C4-2B (cell line): ENCODE data around the gene MTF2.
"Not testable (repeated sequence)": the region's sequence is repeated elsewhere in the genome, so short reads cannot be mapped to it uniquely, and the experiment has no call there.

Source experiments
- H3K27ac ChIP-seq: fragments of 450-650 bp; 2 replicates; pipeline ENCODE4 v1.5.1; 2017
- ZFX ChIP-seq: fragments of 450-650 bp; IDR thresholded peaks from 2 replicates; pipeline ENCODE4 v1.6.1; 2017
- TF ChIP-seq, protein P1 (sequence below): fragments of 450-650 bp; conservative IDR thresholded peaks from 2 replicates; pipeline ENCODE4 v1.5.1; 2017; ENCODE audit warnings: mild to moderate bottlenecking

Gene MTF2

DNA sequence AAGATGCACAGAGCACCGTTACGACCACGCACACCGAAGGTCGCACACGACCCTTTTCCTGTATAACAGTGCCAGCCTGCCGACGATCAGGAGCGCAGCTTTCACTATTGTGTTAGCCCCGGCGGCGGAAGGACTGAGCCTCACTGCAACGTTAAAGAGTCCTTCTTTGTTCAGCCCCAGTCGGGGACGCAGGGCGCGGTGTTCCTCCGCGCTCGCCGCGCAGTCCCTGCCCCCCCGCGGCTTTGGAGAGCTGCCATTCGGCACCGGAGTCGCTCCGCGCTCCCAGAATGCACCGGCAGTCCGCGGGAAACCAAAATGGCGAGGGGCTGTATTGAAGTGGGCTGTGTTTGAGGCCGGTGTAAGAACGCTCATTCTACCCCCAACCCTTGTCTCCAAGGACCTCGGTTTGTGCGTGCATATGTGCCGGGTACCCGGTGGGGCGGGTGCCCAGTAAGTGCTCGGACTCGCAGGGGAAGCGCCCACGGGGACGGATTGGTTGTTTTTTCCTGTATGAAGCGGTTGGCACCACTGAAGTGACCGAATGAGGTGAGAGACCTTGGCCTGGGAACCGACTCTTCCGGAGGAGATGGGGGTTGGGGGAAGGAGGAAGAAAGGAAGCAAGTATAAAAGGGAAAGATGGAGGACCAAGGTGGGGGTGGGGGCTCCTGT, at the start of gene MTF2:
Gene MTF2 (plus strand): TSS at position 298 of the 669 bp plus-strand sequence. CDS start 244 bp downstream, at position 542.
- peak within 1 kb of the TSS; percentile 90 for H3K27ac ChIP-seq
- TF ChIP-seq, protein P1, sequence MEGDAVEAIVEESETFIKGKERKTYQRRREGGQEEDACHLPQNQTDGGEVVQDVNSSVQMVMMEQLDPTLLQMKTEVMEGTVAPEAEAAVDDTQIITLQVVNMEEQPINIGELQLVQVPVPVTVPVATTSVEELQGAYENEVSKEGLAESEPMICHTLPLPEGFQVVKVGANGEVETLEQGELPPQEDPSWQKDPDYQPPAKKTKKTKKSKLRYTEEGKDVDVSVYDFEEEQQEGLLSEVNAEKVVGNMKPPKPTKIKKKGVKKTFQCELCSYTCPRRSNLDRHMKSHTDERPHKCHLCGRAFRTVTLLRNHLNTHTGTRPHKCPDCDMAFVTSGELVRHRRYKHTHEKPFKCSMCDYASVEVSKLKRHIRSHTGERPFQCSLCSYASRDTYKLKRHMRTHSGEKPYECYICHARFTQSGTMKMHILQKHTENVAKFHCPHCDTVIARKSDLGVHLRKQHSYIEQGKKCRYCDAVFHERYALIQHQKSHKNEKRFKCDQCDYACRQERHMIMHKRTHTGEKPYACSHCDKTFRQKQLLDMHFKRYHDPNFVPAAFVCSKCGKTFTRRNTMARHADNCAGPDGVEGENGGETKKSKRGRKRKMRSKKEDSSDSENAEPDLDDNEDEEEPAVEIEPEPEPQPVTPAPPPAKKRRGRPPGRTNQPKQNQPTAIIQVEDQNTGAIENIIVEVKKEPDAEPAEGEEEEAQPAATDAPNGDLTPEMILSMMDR, result no peak
- TF ChIP-seq ZFX, result peak; percentile 57; the same call in 1 of the 2 replicates

DNA sequence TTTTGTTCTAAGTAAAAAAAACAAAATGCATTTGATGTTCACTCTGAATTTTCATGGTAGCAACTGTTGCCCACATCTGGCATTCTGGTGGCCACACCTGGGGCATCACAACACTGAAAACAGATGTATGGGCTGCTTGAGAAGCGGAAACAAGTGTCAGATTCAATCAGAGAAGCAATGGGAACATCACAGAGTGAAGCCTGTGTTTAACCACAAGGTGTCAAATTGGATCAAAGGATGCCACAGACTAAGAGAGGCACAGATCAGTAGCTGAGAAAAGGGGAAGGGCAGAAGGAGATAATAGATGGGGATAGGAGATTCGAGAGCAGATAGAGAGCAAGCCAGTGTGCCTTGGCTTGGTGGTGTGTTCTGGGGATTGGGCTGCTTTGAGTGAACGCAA, 49.8 kb upstream of the MTF2 start:
- TF ChIP-seq, protein P1, result no peak
- no peak for TF ChIP-seq ZFX
- no peak overlapping the region for H3K27ac ChIP-seq

DNA sequence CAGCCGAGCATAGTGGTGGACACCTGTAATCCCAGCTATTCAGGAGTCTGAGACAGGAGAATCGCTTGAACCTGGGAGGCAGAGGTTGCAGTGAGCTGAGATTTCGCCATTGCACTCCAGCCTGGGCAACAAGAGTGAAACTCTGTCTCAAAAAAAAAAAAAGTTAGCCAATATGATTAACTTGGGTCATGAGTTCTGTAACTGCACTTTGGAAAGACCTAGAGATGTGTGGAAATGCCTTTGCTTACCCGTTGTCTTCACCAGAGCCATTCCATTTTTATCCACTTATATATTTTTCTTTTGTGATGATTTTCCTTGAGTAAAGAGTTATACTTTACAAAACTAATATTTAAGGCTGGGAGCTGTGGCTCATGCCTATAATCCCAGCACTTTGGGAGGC, 48.9 kb upstream of the MTF2 start:
- not testable (repeated sequence) for H3K27ac ChIP-seq

DNA sequence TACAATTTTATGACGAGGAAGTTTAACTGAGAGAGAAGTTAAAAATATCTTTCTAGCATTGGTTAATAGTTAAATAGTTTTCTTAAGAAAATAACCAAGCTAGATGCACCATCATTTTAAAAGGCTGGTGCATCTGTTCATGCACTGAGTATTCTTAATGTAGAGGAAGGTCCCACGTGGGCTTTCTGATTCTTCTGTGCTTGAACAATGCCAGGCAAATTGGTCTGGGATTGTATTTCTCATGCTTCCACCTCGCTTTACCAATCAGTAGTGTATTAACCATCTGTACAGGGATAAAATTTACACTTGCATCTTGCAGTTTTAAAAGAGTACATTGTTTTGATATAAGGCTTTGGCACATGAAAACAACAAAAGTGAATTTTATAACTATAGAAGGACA, 47.4 kb upstream of the MTF2 start:
- no peak overlapping the region for H3K27ac ChIP-seq
- TF ChIP-seq, protein P1, result no peak
- no peak for TF ChIP-seq ZFX

DNA sequence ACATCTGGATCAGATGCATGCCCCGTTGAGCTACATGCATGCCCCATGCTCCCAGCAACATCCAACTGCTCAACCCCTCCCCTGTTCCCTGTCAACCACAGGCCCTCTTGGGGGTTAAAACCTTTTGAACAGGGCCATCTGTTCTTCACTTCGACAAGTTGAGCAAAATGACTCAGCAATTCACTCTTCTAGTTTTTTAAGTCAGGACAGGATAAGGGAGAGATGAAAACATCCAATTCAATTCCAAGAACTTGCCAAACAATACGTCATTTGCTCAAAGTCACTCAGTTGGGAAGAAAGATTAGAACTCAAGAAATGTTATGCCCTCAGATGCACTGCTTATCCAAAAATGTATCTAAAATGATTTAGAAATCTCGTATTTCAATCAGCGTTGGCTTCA, 46.1 kb upstream of the MTF2 start:
- H3K27ac ChIP-seq, result no peak overlapping the region
- TF ChIP-seq ZFX, result no peak
- TF ChIP-seq, protein P1, result no peak

DNA sequence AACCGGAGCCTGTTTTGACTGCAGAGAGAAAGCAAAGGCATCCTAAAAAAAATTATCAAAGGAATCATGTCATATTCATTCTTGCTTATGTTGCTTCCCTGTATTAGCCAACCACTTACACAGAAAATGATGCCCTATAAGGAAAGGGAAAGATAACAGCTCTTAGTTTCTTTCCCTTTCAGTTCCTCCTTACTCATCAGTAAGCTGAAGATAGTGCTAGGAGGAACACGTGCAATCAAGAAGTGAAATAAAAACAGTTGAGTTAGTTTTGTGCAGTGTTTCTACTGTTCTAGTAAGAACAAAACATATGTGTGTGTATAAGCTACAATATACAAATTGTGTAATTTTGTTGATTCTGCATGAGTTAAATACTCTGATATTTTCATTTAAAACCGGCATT, 45.3 kb upstream of the MTF2 start:
- no peak overlapping the region for H3K27ac ChIP-seq
- TF ChIP-seq, protein P1, result no peak
- no peak for TF ChIP-seq ZFX

DNA sequence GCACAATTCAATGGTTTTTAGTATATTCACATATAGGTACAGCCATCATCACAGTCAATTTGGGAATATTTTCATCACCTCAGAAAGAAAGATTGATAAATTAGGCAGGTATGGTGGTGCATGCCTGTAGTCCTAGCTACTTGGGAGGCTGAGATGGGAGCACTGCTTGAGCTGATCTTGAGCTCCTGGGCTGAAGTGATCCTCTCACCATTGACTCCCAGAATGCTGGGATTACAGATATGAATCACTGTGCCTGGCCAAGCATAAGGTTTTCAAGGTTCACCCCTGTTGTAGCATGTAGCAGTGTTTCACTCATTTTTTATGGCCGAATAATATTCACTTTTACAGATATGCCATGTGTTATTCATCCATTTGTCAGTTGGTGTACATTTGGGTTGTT, 44.7 kb upstream of the MTF2 start:
- no peak for TF ChIP-seq ZFX
- TF ChIP-seq, protein P1, result no peak
- no peak overlapping the region for H3K27ac ChIP-seq

DNA sequence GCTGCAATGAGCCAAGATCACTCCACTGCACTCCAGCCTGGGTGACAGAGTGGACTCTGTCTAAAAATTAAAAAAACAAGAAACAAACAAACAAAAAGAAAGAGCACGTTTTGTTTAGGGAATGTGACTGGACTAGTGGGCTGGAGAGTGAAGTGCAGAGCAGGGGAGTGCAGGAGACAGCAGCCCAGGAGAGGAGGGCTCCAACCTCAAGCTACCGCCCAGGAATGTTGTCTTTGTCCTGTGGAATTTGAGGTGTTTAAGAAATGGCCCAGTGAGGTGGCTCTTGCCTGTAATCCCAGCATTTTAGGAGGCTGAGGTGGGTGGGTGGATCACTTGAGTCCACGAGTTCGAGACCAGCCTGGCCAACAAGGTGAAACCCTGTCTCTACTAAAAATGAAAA, 42.4 kb upstream of the MTF2 start:
- no peak overlapping the region for H3K27ac ChIP-seq
- TF ChIP-seq, protein P1, result no peak
- no peak for TF ChIP-seq ZFX
